Activated T-cell treated with anti-CD3 and anti-CD28 coated beads for 48 hours (primary cell): ENCODE results near the gene CTBP2.

Source experiments
- DNase-seq: peaks from one replicate; pipeline ENCODE4 v3.0.0-alpha.2; 2020; ENCODE audit warnings: low read depth

Gene CTBP2

GRCh38 chr10:125144693-125145623 is 15.4 kb downstream of the CTBP2 start:
- DNase-seq, result no peak

GRCh38 chr10:125144206-125144605 is 16.2 kb downstream of the CTBP2 start:
- DNase-seq, result no peak

- no peak for DNase-seq
Measured at GRCh38 chr10:125142946-125143345, 17.4 kb downstream of the CTBP2 start.

GRCh38 chr10:125141860-125142484 is 18.4 kb downstream of the CTBP2 start:
- no peak for DNase-seq

GRCh38 chr10:125141150-125141859 is 19.1 kb downstream of the CTBP2 start:
- DNase-seq, result no peak

- DNase-seq, result no peak
Measured at GRCh38 chr10:125140151-125140550, 20.2 kb downstream of the CTBP2 start.

GRCh38 chr10:125137601-125138438 is 22.5 kb downstream of the CTBP2 start:
- no peak for DNase-seq

- no peak for DNase-seq
Measured at GRCh38 chr10:125136087-125136486, 24.3 kb downstream of the CTBP2 start.

GRCh38 chr10:125135771-125136035 is 24.7 kb downstream of the CTBP2 start:
- no peak for DNase-seq

- DNase-seq, result no peak
Measured at GRCh38 chr10:125134916-125135770, 25.2 kb downstream of the CTBP2 start.

GRCh38 chr10:125134483-125134848 is 25.9 kb downstream of the CTBP2 start:
- no peak for DNase-seq

- DNase-seq, result no peak
Measured at GRCh38 chr10:125133696-125134482, 26.5 kb downstream of the CTBP2 start.

GRCh38 chr10:125132344-125132743 is 28.0 kb downstream of the CTBP2 start:
- DNase-seq, result no peak

GRCh38 chr10:125130916-125131315 is 29.4 kb downstream of the CTBP2 start:
- no peak for DNase-seq

GRCh38 chr10:125130260-125130659 is 30.1 kb downstream of the CTBP2 start:
- no peak for DNase-seq

GRCh38 chr10:125129076-125129458 is 31.3 kb downstream of the CTBP2 start:
- no peak for DNase-seq

GRCh38 chr10:125128397-125129075 is 31.8 kb downstream of the CTBP2 start:
- DNase-seq, result no peak

- DNase-seq, result no peak
Measured at GRCh38 chr10:125127986-125128385, 32.4 kb downstream of the CTBP2 start.

GRCh38 chr10:125127110-125127509 is 33.3 kb downstream of the CTBP2 start:
- no peak for DNase-seq
